GM12875 (cell line): Measurements from ENCODE around the gene TRIM52.
"Not testable (repeated sequence)": the region's sequence is repeated elsewhere in the genome, so short reads cannot be mapped to it uniquely, and the experiment has no call there.

Source experiments
- H3K4me3 ChIP-seq: one replicate; pipeline ENCODE4 v1.5.1; 2011; ENCODE audit warnings: low read depth, low read length, control low read depth
- TF ChIP-seq, protein P1 (sequence below): IDR thresholded peaks from 2 replicates; pipeline ENCODE4 v1.5.1; 2011; ENCODE audit warnings: low read depth, mild to moderate bottlenecking, control low read depth, inconsistent platforms, low read length, moderate library complexity, borderline replicate concordance; ENCODE audit not compliant: insufficient read depth

TRIM52 gene

DNA sequence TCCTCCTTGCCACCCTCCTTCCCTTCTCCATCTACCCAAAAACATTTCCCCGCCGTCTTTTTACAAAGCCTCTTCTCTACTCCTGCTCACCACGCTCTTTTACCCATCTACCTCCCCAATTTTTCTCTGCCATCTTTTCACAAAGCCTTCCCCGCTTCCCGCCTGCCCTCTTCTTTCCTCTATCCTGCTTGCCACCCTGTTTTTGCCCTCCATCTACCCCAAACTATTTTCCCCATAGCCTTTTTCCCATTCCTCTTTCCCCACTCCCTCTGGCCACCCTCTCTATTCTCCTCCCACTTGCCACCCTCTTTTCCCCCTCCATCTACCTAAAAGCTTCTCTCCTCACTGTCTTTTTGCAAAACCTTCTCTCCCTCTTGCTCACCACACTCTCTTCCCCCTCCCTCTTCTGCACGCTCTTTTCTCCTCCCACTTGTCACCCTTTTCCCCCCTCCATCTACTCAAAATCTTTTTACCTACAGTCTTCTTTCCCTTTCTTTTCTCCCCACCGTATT lies 19.4 kb upstream of the TRIM52 start:
- TF ChIP-seq, protein P1, sequence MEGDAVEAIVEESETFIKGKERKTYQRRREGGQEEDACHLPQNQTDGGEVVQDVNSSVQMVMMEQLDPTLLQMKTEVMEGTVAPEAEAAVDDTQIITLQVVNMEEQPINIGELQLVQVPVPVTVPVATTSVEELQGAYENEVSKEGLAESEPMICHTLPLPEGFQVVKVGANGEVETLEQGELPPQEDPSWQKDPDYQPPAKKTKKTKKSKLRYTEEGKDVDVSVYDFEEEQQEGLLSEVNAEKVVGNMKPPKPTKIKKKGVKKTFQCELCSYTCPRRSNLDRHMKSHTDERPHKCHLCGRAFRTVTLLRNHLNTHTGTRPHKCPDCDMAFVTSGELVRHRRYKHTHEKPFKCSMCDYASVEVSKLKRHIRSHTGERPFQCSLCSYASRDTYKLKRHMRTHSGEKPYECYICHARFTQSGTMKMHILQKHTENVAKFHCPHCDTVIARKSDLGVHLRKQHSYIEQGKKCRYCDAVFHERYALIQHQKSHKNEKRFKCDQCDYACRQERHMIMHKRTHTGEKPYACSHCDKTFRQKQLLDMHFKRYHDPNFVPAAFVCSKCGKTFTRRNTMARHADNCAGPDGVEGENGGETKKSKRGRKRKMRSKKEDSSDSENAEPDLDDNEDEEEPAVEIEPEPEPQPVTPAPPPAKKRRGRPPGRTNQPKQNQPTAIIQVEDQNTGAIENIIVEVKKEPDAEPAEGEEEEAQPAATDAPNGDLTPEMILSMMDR, result no peak
- no peak overlapping the region for H3K4me3 ChIP-seq

DNA sequence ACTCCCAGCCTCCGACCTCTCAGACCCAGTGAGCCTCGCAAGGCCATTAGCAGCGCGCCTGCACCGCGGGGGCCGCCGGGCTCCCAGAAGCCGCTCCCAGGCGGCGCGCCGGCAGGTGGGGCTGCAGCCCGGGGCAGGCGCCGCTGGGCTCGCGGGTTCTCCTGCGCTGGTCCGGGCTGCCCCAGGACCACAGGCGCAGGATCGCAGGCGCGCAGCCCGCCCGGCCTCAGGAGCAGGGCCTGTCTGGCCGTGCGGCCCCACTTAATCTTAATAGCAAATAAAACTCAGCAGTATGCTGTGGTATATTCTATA lies 12.4 kb upstream of the TRIM52 start:
- not testable (repeated sequence) for H3K4me3 ChIP-seq
- TF ChIP-seq, protein P1, result 0 out of 2 replicates have a peak, but pooled peaks have one; percentile 6

DNA sequence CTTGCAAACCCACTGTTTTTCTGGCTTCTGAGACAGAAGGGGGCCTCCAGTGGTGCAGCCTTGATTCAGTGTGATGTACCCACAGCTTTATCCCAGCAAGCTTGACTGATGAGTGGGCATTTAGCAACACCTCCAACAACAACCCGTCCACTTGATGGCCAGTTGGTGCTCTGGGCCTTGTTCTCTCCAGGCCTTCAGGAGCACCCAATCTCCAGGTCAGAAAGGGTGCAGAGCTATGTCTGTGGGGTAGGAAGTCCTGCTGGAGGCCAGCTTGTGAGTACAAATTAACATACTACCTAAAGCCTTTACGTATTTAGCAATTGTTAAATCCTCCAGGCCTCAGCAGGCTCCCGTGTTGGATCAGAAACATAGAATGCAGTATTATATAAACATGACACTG lies 10.1 kb upstream of the TRIM52 start:
- TF ChIP-seq, protein P1, result no peak
- H3K4me3 ChIP-seq, result no peak overlapping the region

DNA sequence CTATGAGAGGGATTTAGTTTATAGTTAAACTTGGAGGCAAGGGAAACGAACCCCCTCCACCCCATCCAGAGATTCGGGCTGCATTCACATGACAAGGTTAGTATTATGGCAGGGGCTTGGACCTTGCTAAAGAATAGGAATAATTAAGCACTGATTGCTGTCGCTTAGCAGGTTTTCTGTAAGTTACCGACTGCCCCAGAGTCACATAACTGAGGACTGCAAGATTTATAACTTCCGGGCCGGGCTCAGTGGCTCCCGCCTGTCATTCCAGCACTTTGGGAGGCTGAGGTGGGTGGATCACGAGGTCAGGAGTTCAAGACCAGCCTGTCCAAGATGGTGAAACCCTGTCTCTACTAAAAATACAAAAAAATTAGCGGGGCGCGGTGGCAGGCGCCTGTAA lies 7.0 kb upstream of the TRIM52 start:
- H3K4me3 ChIP-seq, result not testable (repeated sequence)

DNA sequence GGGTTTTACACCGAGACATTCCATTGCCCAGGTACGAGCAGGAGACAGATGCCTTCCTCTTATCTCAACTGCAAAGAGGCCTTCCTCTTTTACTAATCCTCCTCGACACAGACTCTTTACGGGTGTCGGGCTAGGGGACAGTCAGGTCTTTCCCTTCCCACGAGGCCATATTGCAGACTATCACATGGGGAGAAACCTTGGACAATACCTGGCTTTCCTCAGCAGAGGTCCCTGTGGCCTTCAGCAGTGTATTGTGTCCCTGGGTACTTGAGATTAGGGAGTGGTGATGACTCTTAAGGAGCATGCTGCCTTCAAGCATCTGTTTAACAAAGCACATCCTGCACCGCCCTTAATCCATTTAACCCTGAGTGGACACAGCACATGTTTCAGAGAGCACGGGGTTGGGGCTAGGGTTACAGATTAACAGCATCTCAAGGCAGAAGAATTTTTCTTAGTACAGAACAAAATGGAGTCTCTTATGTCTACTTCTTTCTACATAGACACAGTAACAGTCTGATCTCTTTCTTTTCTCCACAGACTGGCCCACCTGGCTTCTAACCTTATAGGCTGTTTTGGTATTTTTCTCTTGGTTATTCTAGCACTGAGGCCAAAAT lies 6.5 kb upstream of the TRIM52 start:
- H3K4me3 ChIP-seq, result not testable (repeated sequence)

DNA sequence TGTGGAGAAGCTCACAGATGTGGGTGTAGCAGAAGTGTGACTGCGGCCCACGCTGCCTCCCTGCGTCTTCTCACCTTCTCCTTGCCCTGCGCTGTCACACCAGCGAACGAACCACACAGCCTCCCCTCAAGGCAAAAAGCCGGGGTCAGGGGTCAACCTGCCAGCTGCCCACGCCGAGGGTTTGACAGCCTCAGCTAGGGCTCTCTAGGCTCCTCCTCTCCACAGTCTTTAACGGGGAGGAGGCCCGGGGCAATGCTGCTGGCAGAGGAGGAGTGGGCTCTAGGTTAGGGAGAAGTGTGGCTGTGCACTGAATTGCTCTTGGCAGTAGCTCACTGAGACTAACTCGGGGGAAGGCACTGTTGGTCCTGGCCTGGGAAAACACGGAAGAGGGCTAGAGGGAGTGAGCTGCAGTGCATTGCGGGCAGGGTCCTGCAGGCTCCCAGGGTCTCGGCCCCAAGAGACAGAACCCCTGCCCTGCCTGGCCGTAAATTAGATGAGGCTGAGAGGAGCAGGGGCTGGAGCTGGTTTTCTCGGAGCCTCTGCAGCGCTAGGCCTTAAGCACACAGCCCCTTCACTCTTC lies 4.2 kb upstream of the TRIM52 start:
- TF ChIP-seq, protein P1, result no peak
- no peak overlapping the region for H3K4me3 ChIP-seq

DNA sequence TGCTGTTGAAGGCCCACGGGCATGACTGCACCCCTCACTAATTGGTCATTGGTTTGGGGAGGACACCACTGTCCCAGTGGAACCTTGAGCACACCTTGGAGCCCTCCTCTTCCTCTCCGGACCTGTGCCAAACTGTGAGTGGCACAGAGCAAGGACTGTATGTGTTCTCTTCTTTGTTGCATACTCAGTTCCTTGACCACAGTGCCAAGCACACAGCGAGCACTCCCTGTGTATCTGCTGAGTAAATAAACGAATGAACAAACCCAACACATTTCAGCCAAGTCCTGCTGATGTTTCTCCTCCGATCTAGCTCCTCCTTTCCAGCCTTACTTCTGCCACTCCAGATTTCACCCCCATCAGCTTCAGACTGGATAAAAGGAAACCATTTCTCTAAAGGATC lies 2.7 kb upstream of the TRIM52 start:
- TF ChIP-seq, protein P1, result no peak
- H3K4me3 ChIP-seq, result no peak overlapping the region

DNA sequence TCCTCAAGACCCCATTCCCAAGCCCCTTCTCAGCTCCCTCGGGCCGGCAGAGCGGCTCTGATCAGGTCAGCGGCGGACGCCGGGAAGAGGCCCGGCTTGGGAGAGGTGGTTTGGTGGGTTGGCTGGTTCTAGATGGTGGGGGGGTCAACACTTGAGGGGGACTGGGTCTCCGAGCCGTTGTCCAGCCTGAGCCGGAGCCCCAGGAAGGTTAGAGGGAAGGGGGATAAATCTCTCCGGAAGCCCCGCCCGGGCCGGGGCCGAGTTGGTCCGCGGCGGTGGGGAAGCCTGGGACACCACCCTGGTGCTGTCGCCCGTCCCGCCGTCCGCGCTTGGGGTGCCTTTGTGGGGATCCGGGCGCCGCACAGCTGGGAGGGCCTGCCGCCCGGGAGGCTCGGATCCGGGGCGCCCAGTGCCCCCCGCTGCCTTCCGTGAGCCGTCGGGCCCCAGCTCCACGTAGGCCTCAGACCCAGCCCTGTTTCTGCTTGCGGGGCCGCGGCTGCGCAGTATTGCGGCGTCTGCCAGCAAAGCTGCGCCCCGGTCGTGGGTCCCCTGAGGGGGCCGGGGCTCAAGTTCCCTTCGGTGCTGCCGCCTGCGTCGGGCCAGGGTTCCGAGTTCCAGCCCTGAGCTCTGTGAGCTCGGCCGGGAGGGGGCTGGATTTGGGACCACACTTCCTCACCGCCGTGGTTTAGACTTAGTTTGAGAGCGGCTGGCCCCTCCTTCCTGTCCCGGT lies 542 bp upstream of the TRIM52 start:
- TF ChIP-seq, protein P1, result no peak
- peak overlapping the region; percentile 88 for H3K4me3 ChIP-seq
